GM18499 (cell line): ENCODE measurements around the gene EBF3.

Source experiments
- ATAC-seq: cut with Tn5 transposase; IDR thresholded peaks from one replicate; pipeline ENCODE4 v1.9.1; 2021; ENCODE audit warnings: moderate number of reproducible peaks; ENCODE audit not compliant: insufficient read depth, unreplicated experiment

EBF3 gene

DNA sequence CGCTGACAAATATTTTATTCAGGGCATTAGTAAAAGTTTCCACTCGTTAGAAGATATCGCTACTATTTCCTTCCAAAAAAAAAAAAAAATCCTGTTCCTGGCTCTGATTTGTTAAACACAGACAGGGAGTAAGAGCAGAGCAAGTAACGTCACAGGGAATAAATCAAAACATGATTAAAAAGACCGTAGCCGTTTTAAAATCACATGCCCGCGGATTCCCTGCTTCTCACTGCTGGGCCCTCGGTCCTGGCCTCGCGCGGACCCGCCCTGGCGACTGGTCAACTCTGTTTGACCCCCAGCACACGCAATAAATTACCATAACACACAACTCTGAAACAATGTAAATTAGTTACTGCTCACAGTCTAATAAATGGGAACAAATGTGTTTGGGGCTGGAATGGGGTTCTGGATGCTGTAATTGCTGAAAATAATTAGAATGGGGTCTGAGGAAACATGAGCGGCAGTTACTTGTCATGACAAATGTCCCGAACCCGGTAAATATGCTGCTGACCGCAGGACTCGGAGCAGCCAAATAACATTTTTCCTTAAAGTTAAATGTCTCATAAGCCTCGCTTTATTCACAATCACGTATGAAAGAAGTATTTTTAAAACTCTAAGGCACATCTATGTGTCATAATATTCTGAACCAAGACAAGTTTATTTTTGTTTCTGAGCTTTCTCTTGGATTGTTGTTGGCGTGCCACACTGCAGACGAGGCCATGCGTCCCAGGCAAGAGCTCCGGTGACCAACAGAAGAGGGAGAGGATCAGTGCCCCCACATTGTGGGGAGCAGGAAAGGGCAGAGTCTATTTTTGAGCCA lies 17.9 kb downstream of the EBF3 start:
- ATAC-seq: no peak

DNA sequence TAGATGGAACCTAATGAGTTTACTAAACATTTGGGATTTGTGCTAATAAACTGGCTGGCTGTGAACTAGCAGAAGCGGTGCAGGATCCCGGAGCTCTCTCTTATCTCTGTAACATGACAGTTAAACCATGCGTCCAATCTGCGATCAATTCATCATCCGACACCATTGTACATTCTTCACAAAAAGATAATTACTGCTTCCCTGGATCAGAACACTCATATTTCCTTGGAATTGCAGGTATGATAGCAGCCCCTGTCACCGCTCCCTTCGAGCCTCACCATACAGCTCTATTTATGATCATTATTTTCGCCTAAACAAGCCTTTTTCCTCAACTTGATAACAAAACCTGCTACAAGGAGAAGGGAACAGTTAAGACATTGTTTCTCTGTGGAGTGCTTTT lies 18.5 kb downstream of the EBF3 start:
- no peak for ATAC-seq

DNA sequence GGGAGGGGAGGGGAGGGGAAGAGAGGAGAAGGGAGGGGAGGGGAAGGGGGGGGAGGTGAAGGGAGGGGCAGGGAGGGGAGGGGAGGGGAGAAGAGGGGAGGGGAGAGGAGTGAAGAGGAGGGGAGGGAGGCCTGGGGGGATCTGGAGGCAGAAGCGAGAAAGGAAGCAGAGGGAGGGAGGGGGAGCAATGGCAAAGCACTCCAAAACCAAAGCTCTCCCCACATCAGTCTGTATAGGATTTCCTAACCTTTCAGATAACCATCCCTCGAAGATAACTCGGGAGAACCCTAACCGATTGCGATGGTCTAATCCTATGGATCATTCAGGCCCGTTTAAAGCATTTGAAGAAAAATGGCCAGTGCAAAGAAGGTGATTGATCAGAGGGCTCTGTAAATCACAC lies 19.0 kb downstream of the EBF3 start:
- ATAC-seq: no peak

DNA sequence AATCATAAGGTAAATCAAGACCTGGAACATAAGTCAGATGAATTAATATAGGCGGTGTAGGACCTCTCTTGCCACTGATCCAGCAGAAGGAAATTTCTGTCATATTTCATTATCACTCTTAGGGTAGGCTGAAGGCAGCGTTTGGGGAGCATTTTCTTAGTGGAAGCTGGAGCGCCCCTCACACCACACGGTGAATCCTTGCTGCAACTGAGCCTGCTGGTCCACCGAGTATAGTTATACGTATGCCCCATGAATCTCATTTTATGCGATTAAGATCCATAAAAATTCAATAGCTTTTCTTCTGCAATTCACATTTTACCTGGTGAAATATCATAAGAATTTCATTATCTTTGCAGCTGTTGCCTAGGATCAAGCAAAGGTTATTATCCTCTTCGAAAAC lies 19.6 kb downstream of the EBF3 start:
- ATAC-seq: no peak

DNA sequence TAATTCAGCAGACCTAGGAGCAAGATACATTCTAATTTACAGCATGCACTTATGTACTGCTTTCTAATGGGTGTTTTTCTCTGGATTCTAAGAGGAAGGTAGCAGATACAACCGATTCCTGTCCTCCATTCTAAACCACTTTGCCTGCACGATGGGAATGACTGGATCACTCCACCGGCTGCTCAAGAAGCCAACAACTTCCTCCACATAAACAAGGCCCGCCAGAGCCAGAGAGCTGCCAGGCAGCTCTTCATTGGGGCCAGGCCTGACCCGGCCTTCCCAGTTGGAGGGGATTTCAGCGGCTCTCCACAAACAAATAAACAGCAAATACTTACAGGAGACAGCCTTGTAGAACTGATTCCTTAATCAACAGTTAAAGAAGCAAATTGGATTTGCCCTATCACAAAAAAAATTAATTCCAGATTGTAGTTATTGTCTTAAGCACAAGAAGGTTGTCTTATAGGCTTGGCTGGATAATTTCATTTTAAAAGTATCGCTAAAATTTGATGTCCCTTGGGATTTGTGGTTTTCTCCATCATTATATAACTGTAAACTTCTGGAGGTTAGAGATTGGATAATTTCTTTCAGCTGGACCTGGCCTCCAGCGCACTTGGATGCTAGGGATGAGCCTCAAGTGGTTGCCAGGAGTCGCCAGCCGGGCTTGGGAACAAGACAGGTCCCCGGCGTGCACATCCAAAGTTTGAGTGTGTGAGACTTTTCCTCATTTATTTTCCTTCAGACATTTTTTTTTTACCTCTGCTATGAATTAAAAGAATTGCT lies 20.9 kb downstream of the EBF3 start:
- ATAC-seq: no peak

DNA sequence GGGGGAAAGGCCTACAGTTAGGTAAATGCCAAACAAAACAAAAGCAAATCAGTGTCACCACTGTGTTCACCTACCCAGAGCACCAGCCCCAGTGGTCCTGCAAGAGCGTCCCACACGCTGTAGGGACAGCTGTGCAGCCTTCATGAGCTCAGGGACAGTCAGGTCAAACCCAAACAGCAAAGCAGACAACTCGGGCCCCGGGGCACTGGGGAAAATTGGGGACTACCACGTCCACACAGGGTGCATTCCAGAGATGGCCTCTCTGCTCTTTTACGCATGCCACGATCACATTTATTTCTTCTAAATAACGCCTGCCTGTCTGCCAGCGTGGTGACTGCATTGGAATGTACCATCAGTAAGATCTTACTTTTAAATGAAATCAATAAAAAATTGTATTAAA lies 21.7 kb downstream of the EBF3 start:
- no peak for ATAC-seq

DNA sequence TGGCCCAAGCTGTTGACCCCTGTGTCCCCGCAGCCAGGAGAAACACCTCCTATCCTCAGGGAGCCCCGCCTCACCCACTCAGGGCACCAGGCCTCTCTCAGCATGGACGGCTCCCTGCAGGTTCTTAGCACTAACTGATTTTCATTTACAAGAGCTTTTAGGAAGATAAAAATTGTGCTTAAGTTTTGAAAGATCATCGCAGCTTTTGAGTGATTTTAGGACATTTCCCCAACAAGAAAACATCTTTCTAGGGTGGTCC lies 22.1 kb downstream of the EBF3 start:
- ATAC-seq: no peak

DNA sequence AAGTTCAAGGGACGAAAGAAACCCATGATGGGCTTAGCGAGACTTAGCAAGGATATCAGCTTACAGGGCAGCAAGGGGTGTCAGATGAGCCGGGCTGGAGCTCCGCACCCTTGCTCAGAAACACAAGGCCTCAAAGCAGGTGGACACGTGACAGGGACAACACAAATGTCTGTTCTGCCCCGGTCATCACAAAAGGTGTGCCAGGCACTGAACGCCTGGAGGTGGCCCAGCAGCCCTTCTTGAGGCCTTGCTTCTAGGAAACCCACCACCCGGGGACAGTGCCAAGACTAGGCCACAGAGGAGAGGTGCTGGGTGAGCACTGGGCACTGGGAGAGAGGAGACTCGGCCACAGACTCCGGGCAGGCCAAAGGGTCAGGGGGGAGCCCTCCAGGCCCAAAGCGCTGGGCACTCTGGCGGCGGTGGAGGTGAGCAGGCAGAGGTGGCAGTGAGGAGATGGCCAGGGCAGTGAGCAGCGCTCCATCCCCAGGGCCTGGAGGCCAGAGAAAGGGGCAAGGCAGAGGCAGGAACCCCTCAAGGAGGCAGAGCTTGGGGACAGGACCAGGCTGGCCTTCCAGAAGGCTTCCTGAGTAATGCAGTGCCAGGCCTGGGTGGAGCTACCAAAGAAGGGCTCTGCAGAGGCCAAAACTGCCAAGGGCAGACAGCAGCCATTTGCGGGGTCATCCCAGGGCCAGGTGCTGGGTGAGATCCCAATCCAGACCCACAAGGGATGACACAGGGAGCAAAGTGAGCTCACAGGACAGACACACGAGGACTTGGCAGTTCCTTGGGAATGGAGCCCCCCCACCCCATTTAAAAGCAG lies 22.7 kb downstream of the EBF3 start:
- ATAC-seq: no peak

DNA sequence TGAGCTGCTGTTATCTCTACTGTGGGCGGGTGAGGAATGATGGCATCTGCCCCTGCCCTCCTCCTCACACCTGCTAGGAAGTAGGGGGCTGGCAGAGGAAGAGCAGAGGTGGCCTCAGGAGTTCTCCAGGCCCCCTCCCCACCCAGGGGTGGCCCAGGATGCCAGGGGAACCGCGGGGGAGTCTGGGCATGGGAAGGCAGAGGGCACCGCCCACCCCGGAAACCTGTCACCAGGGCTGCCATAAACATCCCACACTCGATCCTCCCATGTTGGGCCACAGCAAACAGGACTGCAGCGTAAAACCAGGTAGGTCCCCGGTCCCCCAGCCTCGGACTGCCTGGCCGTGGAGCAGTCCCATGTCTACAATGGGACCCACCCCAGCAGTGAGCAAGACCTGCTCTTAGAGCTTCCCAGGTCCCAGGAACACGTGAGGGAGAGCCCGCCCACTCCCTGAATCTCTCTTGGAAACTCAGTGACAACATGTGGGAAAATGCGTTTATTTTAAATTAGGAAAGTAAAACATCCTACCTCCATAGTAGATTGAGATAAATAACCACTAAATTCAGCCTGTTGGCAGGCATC lies 23.4 kb downstream of the EBF3 start:
- ATAC-seq: no peak

DNA sequence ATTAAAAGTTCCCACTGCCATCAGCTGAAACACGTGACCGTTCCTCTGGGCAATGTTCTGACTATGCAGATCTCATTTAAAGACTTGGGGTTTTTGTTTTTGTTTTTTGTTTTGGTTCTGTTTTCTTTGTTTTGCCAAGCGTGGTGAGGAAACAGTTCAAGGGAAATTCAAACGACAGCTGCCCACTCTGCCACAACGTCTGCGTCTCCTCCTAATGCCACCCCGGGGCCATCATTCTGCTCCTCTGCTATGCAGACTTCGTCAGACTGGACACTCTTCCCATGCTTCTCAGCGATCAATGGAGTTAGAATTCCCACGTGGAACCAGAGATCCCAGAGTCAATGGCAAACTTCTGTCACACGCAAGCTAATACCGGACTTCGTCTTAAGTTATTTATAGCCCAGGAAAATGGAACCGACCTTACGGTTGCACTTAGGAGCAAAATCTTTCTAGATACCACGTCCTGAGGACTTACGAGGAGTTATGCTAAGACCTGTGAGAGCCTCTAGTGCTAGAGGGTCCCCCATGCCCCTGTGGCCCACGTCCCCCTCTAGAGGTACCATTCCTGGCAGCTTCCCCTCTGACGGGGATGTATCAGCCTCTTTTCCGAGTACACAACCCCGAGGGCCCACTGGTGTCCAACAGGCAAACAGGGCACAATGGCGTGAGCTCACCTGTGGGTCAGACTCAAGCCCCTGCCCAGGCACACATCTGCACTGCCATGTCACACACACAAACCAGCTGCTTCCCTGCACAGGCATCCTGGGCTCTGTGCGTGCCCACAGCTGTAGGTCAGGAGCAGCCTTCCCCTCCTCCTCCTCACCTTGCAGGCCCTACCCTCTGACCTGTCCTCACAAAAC lies 24.4 kb downstream of the EBF3 start:
- ATAC-seq: no peak

DNA sequence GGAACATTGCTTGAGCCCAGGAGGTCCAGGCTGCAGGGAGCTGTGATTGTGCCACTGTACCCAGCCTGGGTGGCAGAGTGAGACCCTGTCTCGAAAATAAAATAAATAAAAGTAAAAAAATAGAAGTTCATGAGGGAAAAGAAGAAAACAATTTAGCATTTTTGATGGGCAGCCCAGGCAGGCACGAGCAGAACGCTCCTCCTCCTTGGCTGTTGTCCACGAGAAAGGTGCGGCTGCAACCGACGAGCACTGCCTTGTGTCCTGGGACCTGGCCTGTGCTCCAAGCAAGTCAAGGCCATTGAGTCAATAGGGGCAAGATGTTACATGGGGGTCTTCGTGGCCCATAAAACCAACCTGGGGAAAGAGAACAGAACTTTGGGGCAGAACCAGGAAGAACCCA lies 25.6 kb downstream of the EBF3 start:
- ATAC-seq: no peak

DNA sequence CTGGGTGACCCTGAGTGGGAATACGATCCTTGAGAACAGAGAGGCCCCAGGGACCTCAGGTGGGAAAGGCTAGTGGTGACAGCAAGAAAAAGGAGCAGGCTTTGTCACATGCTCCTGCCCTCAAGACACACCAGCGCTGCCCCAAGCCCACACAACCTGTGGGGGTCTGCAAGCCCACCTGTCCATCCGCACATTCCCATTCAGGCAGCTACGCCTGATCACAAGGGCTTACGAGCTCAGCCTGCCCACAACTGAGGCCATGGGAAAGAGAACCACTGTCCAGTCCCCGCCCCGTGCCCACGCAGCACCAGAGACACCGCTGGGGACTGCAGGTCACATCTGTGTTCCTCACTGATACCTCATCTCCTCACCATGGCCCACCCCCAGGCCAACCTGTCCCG lies 26.7 kb downstream of the EBF3 start:
- ATAC-seq: no peak

DNA sequence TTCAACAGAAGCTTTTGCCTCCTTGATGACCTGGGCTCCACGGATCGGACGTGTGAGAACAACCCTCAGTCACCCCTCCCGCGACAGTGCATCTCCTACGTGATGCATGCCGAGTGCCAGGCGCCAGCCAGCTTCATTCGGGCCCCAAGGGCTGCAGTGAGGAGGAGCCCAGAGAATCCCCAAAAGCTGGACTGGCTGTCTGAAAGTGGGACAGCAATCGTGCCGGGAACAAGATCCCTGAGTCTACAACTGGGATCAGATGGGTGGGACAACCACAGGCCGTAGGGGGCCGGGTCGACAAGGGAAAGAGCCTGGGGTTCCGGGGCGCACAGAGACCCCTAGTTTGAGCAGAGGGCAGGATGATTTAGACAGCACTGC lies 27.2 kb downstream of the EBF3 start:
- no peak for ATAC-seq

DNA sequence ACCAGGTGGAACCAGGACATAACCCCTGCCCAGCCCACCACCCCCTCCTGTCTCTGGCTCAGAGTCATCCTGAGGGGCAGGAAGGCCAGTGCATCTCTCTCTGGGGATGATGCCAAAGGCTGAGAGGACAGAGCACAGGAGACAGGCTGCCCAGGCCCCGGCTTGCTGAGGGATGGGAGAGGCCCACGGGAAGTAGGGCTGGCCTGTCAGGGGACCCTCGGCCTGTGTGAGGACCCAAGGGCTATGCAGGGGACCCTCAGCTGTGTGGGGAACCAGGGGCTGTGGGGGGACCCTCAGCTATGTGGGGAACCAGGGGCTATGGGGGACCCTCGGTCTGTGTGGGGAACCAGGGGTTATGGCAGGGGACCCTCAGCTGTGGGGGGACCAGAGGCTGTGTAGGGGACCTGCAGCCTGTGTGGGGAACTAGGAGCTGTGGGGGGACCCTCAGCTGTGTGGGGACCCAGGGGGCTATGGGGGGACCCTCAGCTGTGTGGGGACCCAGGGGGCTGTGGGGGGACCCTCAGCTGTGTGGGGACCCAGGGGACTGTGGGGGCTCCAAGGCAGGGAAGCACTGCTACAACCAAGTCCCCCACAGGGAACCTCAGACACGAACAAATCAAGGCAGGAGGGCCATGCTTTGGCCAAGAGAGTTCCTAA lies 27.7 kb downstream of the EBF3 start:
- ATAC-seq: no peak

DNA sequence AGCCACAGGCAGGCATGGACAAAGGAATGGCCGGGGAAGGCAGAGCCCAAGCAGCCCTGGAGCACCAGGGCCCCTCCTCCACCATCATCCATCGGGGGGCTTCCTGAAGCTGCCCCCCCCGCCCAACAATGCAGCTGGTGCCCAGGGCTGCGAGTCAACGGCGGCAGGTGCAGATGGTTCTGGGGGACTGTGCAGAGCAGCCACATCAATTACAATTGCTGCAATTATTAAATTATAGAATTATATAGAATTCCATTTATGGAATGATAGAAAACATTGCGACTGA lies 28.3 kb downstream of the EBF3 start:
- no peak for ATAC-seq

DNA sequence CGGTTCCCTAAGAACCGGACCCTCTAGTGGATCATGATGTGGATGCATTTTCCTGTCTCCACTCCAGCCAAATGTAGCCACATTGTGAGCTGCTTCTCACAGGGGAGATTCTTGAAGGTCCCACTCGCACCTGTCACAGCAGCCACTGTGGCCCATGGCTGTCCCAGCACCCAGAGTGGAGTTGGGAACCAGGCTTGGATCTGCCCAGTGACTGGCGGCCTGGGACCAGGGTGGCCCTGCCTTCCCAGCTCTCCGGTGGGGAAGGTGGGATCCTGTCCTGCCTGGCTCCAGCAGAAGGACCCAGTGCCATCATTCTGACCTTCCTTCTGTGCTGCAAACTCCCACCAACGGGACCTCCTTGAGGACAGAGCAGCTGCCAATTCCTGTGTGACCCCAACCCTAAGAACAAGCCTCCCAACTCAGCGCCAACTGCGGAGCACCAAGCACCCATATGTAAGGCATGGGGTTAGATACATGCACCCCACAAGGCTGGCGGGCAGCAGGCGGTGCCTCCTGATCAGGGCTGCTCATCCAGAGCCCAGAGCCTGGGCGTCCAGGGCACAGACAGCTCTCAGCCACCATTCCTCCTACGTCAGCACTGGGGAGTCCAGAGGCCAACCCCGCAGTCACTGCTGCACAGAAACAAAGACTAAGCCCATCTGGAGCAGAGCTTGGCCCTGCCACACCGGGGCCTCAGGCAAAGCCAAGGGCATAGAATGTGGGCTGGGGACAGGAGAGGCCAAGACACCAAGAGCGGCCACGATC lies 28.8 kb downstream of the EBF3 start:
- ATAC-seq: no peak

DNA sequence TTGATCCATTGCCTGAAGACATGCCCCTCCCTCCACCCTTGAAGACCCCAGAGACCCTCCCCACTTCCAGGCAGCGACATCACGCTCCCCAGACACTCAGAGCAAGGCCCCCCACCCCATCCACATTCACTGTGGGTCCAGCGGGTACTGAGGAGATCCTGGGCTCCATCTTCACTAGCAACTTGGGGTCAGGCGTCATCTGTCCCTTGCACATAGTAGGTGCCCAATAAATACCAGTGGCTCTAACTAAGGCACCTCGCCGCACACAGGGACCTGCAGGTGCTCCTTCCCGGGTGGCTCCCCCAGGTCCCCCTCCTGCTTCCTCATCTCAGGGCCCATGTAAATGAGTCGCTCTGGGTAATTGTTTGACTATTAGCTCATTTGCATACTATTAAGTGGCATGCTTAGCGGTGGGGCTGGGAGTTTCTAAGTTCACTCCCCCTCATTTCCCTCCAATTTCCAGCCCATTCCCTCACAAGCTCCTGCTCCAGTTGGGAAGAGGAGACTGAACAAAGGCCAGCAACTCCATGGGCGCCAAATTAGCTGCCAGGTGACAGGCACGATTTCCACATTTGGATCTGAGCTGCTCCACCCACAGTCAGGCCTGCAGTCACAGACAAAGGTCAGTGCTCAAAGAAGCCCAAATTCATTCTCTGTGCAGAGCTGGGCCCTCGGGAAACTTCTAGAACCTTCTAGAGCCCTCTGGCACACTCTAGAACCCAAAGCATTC lies 29.7 kb downstream of the EBF3 start:
- no peak for ATAC-seq

DNA sequence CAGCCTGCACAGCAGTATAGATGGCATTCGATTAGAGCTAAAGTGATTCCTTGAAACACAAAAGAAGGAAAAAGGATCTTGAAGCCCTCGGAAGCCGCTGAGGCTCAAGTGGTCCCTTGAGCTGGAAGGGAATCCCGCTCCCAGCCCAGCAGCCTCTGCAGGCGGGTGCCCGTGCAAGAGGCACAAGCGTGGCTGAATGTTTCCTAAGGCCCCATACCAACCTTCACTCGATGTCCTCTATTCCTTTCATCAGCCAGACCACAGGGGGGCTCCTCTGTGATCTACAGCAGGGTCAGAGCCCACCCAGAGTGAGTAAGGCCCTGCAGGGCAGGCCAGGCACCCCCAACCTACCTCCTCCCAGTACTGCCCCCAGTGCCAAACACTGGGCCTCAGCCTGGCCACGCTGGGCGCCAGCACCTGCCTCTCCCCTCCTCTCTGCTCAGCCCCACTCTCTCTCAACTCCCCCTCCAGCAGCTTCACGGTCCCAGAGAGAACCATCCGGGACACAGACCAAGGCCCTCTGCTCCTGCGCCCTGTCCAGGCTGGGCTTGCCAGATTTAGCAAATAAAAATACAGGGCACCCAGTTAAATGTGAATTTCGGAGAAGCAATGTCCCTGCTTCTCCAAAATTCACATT lies 30.5 kb downstream of the EBF3 start:
- ATAC-seq: no peak
